ENCODE measurements around the gene SEMA4D. TPM values are rescaled to one million over a fixed set of nuclear protein-coding genes. Genes with fewer than 3 reads are reported as not detected.
A peak's percentile ranks its signal among the peaks of the same experiment; 100 is the strongest.

SEMA4D gene
- total RNA-seq, 4 donors from 2014 or later, result 7.9 to 14.1 (median 10.6) TPM

DNA sequence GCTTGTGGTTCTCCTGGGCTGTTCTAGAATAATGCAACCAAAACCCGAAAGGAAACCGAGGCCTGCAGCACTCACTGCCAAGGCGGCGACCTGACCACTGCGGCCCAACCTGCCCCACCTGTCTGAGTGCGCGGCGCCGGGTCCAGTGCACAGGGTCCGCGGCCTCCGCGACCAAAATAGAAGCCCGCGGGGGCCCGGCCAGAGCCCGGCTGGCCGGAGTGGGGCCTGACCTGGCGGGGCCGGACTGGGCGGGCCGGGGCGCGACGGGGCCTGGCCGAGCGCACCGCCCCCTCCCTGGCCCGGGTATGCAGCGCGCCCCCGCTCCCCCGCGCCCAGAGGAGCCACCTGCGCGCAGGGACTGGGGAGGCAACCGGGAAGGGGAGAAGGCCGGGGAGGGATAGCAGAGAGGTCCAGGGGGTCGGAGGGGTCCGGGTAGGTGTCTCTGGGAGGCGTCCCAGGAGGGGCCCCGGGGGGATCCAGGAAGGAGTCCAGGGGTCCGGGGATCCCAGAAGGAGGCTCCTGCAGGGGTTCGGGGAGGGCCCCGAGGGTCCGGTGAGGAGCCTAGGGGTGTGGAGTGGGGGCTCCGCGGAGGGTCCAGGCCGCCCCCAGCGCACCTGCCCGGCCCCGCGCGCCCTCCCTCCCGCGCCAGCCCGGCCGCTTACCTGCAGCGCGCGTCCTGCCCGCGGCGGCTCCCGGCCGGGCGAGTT, 503 bp downstream of the SEMA4D start:
- H3K36me3 ChIP-seq, result no peaks in the 10 kb centered on the region
- no peaks in the 10 kb centered on the region for H3K27me3 ChIP-seq
- peaks cover 5 to 25% (median 22%) of the 10 kb centered on the region in 4 donors for H3K4me1 ChIP-seq
- TF ChIP-seq, protein P1, sequence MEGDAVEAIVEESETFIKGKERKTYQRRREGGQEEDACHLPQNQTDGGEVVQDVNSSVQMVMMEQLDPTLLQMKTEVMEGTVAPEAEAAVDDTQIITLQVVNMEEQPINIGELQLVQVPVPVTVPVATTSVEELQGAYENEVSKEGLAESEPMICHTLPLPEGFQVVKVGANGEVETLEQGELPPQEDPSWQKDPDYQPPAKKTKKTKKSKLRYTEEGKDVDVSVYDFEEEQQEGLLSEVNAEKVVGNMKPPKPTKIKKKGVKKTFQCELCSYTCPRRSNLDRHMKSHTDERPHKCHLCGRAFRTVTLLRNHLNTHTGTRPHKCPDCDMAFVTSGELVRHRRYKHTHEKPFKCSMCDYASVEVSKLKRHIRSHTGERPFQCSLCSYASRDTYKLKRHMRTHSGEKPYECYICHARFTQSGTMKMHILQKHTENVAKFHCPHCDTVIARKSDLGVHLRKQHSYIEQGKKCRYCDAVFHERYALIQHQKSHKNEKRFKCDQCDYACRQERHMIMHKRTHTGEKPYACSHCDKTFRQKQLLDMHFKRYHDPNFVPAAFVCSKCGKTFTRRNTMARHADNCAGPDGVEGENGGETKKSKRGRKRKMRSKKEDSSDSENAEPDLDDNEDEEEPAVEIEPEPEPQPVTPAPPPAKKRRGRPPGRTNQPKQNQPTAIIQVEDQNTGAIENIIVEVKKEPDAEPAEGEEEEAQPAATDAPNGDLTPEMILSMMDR (IDR thresholded peaks at IDR 0.05), result no peak
- TF ChIP-seq POLR2A (IDR thresholded peaks at IDR 0.05; ENCODE audit: low read depth) (no peak), POLR2AphosphoS5 (IDR thresholded peaks at IDR 0.05) (no peak), EP300 (IDR thresholded peaks at IDR 0.05) (no peak)
- peak overlapping the region; percentile 76 to 89 (median 84) for H3K4me3 ChIP-seq
- intact Hi-C loops (cut with DNase I), result loop anchor here (10.0 kb wide), 1 partner anchor 53 kb away; no protein-coding TSS in a partner anchor
- H3K27ac ChIP-seq (replicated peaks in 1 of 4), result peak overlapping the region; percentile 13 to 60 (median 60)
- no peaks in the 10 kb centered on the region for H3K9me3 ChIP-seq
- 5% methylated on average over 11 of the region's 67 CpGs for WGBS
- DNase-seq (ENCODE audit: extremely low spot score), result no peak

GRCh38 chr9:89496645-89497256, 1.2 kb downstream of the SEMA4D start:
- H3K4me1 ChIP-seq, result peaks cover 5 to 25% (median 22%) of the 10 kb centered on the region in 4 donors
- no peak for DNase-seq (ENCODE audit: extremely low spot score)
- intact Hi-C loops (cut with DNase I), result loop anchor here (10.0 kb wide), 1 partner anchor 52 kb away; no protein-coding TSS in a partner anchor

DNA sequence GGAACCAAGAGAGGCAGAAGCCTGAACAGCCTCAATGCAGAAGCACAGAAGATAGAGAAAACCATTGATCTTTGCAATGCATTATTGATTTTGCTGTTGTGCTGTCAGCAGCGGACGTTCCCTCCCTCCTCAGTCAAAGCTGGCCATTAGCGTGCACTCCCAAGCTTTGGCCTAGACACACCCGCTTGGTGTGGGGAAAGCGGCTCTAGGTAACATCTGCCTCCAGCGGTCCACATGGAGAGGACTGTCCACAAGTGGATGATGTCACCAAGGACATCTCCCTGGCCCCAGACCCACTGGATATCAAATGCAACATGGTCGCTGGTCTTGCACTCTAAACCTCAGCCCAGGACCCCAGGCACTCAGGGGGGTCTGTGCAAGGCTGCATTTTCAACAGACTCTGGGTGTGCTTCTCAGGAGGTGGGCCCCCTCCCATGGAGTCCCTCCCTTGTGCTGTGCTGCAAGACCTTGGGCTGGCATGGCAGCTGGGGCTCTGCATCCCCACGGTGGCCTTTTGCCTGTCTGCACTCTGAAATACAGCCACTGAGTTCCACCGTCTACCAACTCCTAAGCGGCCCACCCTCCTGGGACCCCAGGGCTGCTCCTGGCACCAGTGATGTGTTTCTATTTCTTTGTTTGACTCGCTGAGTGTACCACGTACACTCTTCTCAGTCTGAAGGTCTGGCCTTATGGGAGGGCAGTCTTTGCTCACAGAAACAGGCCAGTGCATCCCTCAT, 1.9 kb downstream of the SEMA4D start:
- H3K27me3 ChIP-seq, result no peaks in the 10 kb centered on the region
- WGBS, result 85% methylated on average over 11 of the region's 12 CpGs
- no peaks in the 10 kb centered on the region for H3K9me3 ChIP-seq
- no peak overlapping the region for H3K27ac ChIP-seq (replicated peaks in 1 of 4)
- H3K36me3 ChIP-seq, result no peaks in the 10 kb centered on the region
- H3K4me1 ChIP-seq, result peaks cover 5 to 25% (median 22%) of the 10 kb centered on the region in 4 donors
- no peak for TF ChIP-seq POLR2A (IDR thresholded peaks at IDR 0.05; ENCODE audit: low read depth)
- no peak for TF ChIP-seq EP300 (IDR thresholded peaks at IDR 0.05)
- TF ChIP-seq, protein P1 (IDR thresholded peaks at IDR 0.05), result no peak
- no peak for TF ChIP-seq POLR2AphosphoS5 (IDR thresholded peaks at IDR 0.05)
- peak overlapping the region in 3 of 4 donors; percentile 76 to 89 (median 85) for H3K4me3 ChIP-seq
- intact Hi-C loops (cut with DNase I), result loop anchor here (10.0 kb wide), 1 partner anchor 51 kb away; no protein-coding TSS in a partner anchor
- DNase-seq (ENCODE audit: extremely low spot score), result no peak

More at GRCh38 chr9:89496645-89497256, 1.2 kb downstream of the SEMA4D start:
- no peaks in the 10 kb centered on the region for H3K36me3 ChIP-seq
- no peak for TF ChIP-seq POLR2AphosphoS5 (IDR thresholded peaks at IDR 0.05)
- TF ChIP-seq, protein P1 (IDR thresholded peaks at IDR 0.05), result no peak
- no peak for TF ChIP-seq POLR2A (IDR thresholded peaks at IDR 0.05; ENCODE audit: low read depth)
- no peak for TF ChIP-seq EP300 (IDR thresholded peaks at IDR 0.05)
- H3K4me3 ChIP-seq, result peak overlapping the region; percentile 76 to 89 (median 84)
- 51% methylated on average over 10 of the region's 14 CpGs for WGBS
- H3K27ac ChIP-seq (replicated peaks in 1 of 4), result peak overlapping the region; percentile 13 to 60 (median 60)
- H3K9me3 ChIP-seq, result no peaks in the 10 kb centered on the region
- H3K27me3 ChIP-seq, result no peaks in the 10 kb centered on the region

DNA sequence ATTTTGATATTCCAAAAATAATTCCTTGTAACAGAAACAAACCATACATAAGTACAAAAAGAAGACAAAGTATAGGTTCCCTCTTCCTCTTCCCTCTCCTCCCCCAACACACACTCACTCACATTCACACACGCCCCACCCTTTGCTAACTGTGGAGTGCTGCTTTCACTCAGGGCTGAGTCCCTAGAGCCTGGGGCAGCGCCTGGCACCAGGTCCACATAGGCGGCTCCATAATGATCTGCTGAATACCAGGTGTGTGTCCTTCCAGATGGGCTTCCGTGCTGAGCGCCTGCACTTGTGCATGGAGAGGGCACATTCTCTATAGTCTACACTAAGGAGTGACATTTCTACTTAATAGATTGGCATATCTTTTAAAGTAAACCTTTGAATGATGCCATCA, 3.7 kb downstream of the SEMA4D start:
- Histone ChIP-seq H3K4me3 (no peak overlapping the region), H3K27me3 (no peaks in the 10 kb centered on the region), H3K27ac (replicated peaks in 1 of 4) (no peak overlapping the region), H3K4me1 (peaks cover 5 to 25% (median 22%) of the 10 kb centered on the region in 4 donors), H3K36me3 (no peaks in the 10 kb centered on the region), H3K9me3 (no peaks in the 10 kb centered on the region)
- DNase-seq (ENCODE audit: extremely low spot score), result no peak
- 78% methylated on average over 4 of the region's 5 CpGs for WGBS
- TF ChIP-seq POLR2A (IDR thresholded peaks at IDR 0.05; ENCODE audit: low read depth) (no peak), POLR2AphosphoS5 (IDR thresholded peaks at IDR 0.05) (no peak), EP300 (IDR thresholded peaks at IDR 0.05) (no peak)
- TF ChIP-seq, protein P1 (IDR thresholded peaks at IDR 0.05), result no peak
- intact Hi-C loops (cut with DNase I), result loop anchor here (10.0 kb wide), 1 partner anchor 49 kb away; no protein-coding TSS in a partner anchor
